HG03558 (cell line): ENCODE results near the gene HES3.

ENCODE experiments used
- ATAC-seq: cut with Tn5 transposase; IDR thresholded peaks from one replicate; pipeline ENCODE4 v1.9.1; 2021; ENCODE audit warnings: moderate number of reproducible peaks; ENCODE audit not compliant: unreplicated experiment; ENCODE audit errors: extremely low read depth

Gene HES3

GRCh38 chr1:6260961-6261614, 17.1 kb downstream of the HES3 start, which contains the start of gene GPR153:
GPR153 (minus strand) TSS chr1:6261098; CDS start chr1:6254905, 6,193 bp downstream.
- ATAC-seq = no peak

- no peak for ATAC-seq
Observed at GRCh38 chr1:6261615-6261995, 17.6 kb downstream of the HES3 start.

- ATAC-seq = no peak
Observed at GRCh38 chr1:6262555-6263420, 18.8 kb downstream of the HES3 start.

GRCh38 chr1:6263716-6264115, 19.7 kb downstream of the HES3 start:
- no peak for ATAC-seq

GRCh38 chr1:6265151-6265550, 21.2 kb downstream of the HES3 start:
- ATAC-seq = no peak

- ATAC-seq = no peak
Observed at GRCh38 chr1:6266641-6267040, 22.7 kb downstream of the HES3 start.

GRCh38 chr1:6267686-6268322, 23.8 kb downstream of the HES3 start:
- ATAC-seq = no peak

GRCh38 chr1:6268415-6268814, 24.4 kb downstream of the HES3 start:
- ATAC-seq = no peak

GRCh38 chr1:6269296-6269695, 25.3 kb downstream of the HES3 start:
- ATAC-seq = no peak

- no peak for ATAC-seq
Observed at GRCh38 chr1:6269720-6270400, 25.9 kb downstream of the HES3 start.

GRCh38 chr1:6270401-6270800, 26.4 kb downstream of the HES3 start:
- no peak for ATAC-seq

GRCh38 chr1:6271006-6271405, 27.0 kb downstream of the HES3 start:
- ATAC-seq = no peak

GRCh38 chr1:6271554-6271953, 27.6 kb downstream of the HES3 start:
- no peak for ATAC-seq

GRCh38 chr1:6272452-6272851, 28.5 kb downstream of the HES3 start:
- ATAC-seq = no peak

GRCh38 chr1:6272868-6273267, 28.9 kb downstream of the HES3 start:
- no peak for ATAC-seq

GRCh38 chr1:6273380-6273891, 29.5 kb downstream of the HES3 start:
- ATAC-seq = no peak

GRCh38 chr1:6274102-6274501, 30.1 kb downstream of the HES3 start:
- ATAC-seq = no peak

GRCh38 chr1:6274622-6275139, 30.7 kb downstream of the HES3 start:
- no peak for ATAC-seq

- ATAC-seq = no peak
Observed at GRCh38 chr1:6275826-6276782, 32.1 kb downstream of the HES3 start.
